ENCODE measurements around the gene CDH5. TPM values are rescaled to one million over a fixed set of nuclear protein-coding genes. Genes with fewer than 3 reads are reported as not detected.

Gene CDH5
- polyA plus RNA-seq, 1 donor (not counting 4 experiments of a cell fraction or from before 2014, with no cell fraction given) = 0.05 TPM

DNA sequence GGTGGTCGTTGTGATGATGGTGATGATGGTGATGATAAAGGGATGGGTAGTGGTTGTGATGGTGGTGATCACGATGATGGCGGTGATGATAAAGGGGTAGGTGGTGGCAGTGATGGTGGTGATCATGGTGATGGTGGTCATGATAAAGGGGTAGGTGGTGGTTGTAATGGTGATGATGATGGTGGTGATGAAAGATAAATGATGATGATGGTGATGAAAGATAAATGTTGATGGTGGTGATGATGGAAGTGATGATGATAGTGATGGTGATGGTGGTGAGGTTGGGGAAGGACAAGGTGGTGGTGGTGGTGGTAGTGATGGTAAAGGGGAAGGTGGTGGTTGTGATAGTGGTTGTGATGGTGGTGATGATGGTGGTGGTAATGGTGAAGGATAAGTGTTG lies 13.9 kb downstream of the CDH5 start:
- Histone ChIP-seq H2AFZ (ENCODE audit: control insufficient read depth, low read length) (no peak overlapping the region), H3K9me3 (ENCODE audit: control insufficient read depth, low read depth, low read length) (no peaks in the 10 kb centered on the region), H3K4me1 (ENCODE audit: control insufficient read depth, extremely low read depth, insufficient read depth, low read length) (peaks cover 28% of the 10 kb centered on the region), H3K4me2 (ENCODE audit: control insufficient read depth, extremely low read depth, insufficient read depth, low read depth, low read length) (no peak overlapping the region), H3K9me1 (ENCODE audit: control insufficient read depth, extremely low read depth, insufficient read depth, low read length) (no peaks in the 10 kb centered on the region), H4K20me1 (ENCODE audit: control insufficient read depth, extremely low read depth, insufficient read depth, low read length) (no peaks in the 10 kb centered on the region), H3K9ac (ENCODE audit: control insufficient read depth, extremely low read depth, insufficient read depth, low read length) (no peak overlapping the region), H3K79me2 (ENCODE audit: control insufficient read depth, insufficient read depth, low read length) (no peaks in the 10 kb centered on the region), H3K36me3 (ENCODE audit: control insufficient read depth in 2 of 2, extremely low read depth in 1 of 2, insufficient read depth in 2 of 2, low read length in 2 of 2) (no peaks in the 10 kb centered on the region), H3K27ac (ENCODE audit: control insufficient read depth, insufficient read depth, low read length) (no peak overlapping the region), H3K4me3 (ENCODE audit: control insufficient read depth in 2 of 3, extremely low read depth in 1 of 3, insufficient read depth in 2 of 3, low read depth in 1 of 3, low read length in 3 of 3) (no peak overlapping the region), H3K27me3 (ENCODE audit: control insufficient read depth, extremely low read depth, insufficient read depth, low read length) (no peaks in the 10 kb centered on the region)
- TF ChIP-seq CTCF (optimal IDR thresholded peaks at IDR 0.05 in 1 of 3, IDR thresholded peaks at IDR 0.05 in 1 of 3, conservative IDR thresholded peaks at IDR 0.05 in 1 of 3; ENCODE audit: extremely low read depth in 1 of 3, insufficient read depth in 2 of 3, low read length in 3 of 3) (no peak), EZH2 (IDR thresholded peaks at IDR 0.05; ENCODE audit: low read length) (no peak)
- DNase-seq (ENCODE audit: low read depth, low spot score) = no peak
- dilution Hi-C loops (cut with MboI; ENCODE audit: extremely low pct_ligation_motif_present, low sequenced_read_pairs) = no loop called here
- no peak for FAIRE-seq

DNA sequence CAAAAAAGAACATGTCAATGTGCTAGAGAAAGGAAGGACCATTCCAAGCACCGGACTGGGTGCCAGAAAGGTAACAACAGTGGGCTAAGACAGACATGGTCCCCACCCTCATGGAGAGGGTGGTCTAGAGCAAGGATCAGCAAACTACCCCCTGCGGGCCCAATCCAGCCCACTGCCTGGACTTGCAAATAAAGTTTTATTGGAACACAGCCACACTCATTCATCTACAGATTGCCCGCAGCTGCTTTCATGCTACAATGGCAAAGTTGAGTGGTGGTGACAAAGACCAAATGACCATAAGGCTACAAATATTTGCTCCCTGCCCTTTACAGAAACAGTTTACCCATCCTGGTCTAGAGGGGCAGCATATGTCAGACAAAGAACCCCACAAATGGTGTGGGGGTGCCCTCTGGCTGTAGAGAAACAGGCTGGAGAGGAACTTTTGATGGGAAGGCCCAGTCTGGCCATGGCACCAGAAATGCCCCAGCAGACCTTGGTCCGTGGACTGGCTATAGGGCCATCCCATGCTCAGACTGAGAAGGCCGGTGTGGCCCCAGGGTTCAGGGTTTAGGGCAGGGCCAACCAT lies 15.2 kb downstream of the CDH5 start:
- Histone ChIP-seq H3K9me1 (ENCODE audit: control insufficient read depth, extremely low read depth, insufficient read depth, low read length) (no peaks in the 10 kb centered on the region), H3K27me3 (ENCODE audit: control insufficient read depth, extremely low read depth, insufficient read depth, low read length) (no peaks in the 10 kb centered on the region), H3K36me3 (ENCODE audit: control insufficient read depth in 2 of 2, extremely low read depth in 1 of 2, insufficient read depth in 2 of 2, low read length in 2 of 2) (no peaks in the 10 kb centered on the region), H2AFZ (ENCODE audit: control insufficient read depth, low read length) (no peak overlapping the region), H4K20me1 (ENCODE audit: control insufficient read depth, extremely low read depth, insufficient read depth, low read length) (no peaks in the 10 kb centered on the region), H3K9me3 (ENCODE audit: control insufficient read depth, low read depth, low read length) (no peaks in the 10 kb centered on the region), H3K9ac (ENCODE audit: control insufficient read depth, extremely low read depth, insufficient read depth, low read length) (peak overlapping the region; percentile 82), H3K4me1 (ENCODE audit: control insufficient read depth, extremely low read depth, insufficient read depth, low read length) (peaks cover 28% of the 10 kb centered on the region), H3K79me2 (ENCODE audit: control insufficient read depth, insufficient read depth, low read length) (no peaks in the 10 kb centered on the region), H3K4me2 (ENCODE audit: control insufficient read depth, extremely low read depth, insufficient read depth, low read depth, low read length) (peak overlapping the region; percentile 83), H3K4me3 (ENCODE audit: control insufficient read depth in 2 of 3, extremely low read depth in 1 of 3, insufficient read depth in 2 of 3, low read depth in 1 of 3, low read length in 3 of 3) (no peak overlapping the region), H3K27ac (ENCODE audit: control insufficient read depth, insufficient read depth, low read length) (peak overlapping the region; percentile 95)
- DNase-seq (ENCODE audit: low read depth, low spot score) (no peak), FAIRE-seq (no peak)
- dilution Hi-C loops (cut with MboI; ENCODE audit: extremely low pct_ligation_motif_present, low sequenced_read_pairs) = no loop called here
- peak in 1 of 3 experiments; percentile 25 for TF ChIP-seq CTCF (optimal IDR thresholded peaks at IDR 0.05 in 1 of 3, IDR thresholded peaks at IDR 0.05 in 1 of 3, conservative IDR thresholded peaks at IDR 0.05 in 1 of 3; ENCODE audit: extremely low read depth in 1 of 3, insufficient read depth in 2 of 3, low read length in 3 of 3)
- TF ChIP-seq EZH2 (IDR thresholded peaks at IDR 0.05; ENCODE audit: low read length) = no peak

All from keratinocyte (primary cell).